ENCODE measurements around the gene CHRM1.

CHRM1 gene

DNA sequence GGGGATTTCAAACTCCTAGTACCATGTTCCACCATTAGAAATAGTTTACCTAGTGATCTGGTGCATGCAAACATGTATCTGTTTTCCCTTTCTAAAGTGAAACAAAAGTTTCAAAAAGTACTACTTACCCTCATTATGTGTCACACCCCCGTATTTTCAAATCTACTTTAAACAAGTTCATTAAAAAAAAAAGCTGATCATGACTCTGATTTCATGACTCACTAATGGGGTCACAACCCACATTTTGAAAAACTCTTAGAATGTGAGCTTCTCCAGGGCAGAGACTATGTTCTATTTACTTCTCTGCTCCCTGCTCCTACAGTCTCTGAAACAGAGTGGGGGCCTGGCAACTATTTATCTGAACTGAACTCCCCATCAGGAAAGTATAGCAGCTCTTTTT is 18.2 kb downstream of the CHRM1 start:
- DNase-seq = no peak

DNA sequence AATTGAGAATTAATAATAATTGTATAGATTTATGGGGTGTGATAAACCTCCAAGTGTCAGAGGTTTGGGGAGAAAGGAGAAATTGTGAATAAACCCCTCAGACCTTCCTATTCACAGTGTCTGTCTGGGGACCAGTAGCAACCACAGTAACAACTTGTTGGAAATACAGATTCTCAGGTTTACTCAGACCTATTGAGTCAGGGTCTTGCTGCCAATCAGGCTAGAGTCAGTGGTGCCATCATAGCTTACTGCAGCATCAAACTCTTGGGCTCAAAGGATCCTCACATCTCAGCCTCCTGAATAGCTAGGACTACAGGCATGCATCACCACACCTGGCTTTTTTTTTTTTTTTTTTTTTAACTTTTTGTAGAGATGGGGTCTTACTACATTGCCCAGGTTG is 23.1 kb downstream of the CHRM1 start:
- DNase-seq = no peak

DNA sequence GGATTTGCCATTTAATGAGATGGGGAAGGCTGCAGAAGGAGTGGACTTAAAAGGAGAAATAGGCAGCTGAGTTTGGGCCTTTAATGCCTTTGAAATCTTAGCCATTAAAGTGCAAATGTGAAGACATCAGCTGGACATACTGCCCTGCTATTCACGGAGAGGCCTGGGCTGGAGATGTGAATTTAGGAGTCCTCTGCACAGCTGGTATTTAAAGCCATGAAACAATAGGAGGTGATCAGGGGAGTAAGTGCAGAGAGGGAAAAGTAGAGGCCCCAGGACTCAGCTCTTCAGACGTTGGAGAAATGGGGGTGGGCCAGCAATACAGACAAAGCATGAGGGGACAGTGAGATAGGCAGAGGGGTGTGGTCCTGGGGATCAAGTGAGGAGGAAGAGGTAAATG is 23.9 kb downstream of the CHRM1 start:
- no peak for DNase-seq

DNA sequence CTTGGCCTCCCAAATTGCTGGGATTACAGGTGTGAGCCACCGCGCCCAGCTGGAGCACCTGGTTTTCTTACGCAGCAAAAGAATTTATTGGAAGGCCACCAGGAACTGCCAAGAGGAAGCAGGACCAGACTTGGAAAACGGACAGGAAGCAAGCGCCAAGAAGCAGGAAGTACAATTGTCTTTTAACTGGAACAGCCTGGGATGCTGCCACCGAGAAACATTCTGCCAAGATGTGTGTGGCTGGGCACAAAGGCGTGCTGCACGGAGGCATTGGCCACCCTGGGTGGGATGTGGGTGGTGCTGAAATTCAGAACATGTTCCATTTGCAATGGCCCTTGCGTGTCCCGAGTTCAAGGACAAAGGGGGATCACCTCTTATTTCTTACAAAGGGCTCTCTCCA is 25.1 kb downstream of the CHRM1 start:
- no peak for DNase-seq

DNA sequence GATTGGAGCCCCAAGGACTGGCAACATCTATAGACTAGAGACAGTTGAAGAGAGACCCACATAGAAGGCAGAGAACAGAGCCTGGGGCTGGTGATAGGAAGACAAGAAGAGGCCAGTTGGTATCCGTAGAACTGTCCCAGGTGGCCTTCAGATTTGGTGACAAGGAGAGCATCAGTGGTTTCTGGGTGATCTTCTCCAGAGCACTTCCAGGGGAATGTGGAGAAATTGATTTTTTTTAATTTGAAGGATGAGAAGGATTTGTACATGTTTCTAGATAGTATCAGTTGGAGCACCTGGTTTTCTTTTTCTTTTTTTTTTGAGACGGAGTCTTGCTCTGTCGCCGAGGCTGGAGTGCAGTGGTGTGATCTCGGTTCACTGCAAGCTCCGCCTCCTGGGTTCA is 25.7 kb downstream of the CHRM1 start:
- DNase-seq = no peak

DNA sequence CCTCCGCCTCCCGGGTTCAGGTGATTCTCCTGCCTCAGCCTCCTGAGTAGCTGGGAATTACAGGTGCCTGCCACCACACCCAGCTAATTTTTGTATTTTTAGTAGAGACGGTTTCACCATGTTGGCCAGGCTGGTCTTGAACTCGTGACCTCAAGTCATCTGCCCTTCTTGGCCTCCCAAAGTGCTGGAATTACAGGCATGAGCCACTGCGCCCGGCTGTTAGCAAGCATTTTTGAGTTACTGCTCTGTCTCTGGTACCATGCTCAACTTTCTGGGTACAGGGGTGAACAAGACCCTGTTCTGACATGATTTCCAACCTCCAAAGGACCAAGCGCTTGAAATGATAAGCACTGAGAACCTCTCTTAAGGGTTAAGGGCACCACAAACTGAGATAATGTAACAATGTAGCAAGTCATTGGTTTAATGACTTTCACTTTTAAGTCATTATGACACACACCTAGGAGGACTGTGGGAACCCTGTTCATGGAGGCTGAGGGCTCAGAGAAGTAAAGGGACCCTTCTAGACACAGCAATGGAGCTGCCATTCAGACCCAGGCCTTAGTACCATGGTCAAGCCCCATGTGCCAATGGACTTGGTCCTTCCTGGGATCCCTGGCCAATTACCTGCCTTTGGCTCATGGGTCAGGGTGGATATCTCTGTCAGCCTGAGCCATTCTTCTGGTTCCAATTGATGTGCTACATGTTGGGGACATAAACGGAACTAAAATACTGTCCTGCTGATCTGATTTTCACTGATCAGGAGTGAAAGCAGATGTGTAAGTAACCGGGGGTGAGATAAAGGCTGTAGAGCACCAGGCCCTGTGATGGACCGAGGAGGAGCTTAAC is 28.9 kb downstream of the CHRM1 start:
- DNase-seq = no peak

DNA sequence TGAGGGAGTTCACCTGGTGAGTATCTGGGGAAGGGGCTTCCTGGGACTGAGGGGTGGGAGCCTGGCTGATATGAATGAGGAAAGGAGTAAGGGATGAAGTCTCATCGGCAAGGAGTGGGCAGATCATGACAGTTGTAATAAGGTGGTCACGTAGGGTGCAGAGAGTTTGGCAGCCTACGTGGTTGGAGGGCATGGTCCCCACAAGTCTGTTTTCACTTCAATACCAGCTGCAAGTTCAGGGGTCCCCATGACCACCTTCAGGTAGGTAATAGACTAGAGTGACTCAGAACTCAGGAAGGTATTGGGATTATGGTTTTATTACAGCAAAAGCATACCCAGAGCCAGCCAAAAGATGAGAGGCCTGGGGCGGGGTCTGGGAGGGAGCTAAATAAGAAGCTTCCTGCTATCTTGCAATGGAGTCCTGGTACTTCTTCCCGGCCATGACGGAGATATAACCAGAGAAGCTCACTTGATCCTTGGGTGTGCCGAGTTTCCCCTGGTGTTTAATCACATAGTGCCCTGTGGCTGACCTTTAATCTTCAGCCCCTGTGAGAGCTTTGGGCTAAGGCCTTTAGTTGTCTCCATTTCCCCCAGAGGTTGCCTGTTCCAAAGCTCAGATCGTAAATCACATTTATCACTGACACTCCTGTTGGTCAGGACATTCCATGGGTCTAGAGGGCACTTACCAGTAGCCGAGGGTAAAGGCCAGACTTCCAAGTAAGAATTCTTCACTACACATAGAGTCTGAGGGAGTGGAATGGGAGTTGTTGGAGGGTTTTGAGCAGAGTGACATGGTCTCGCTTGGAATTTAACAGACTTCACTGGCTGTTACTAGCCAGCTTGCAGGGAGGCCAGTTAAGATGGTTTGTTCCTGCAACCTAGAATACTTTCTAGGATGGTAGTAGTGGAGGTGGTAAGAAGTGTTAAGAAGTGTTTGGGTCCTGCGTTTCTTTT is 31.4 kb downstream of the CHRM1 start:
- DNase-seq = no peak

DNA sequence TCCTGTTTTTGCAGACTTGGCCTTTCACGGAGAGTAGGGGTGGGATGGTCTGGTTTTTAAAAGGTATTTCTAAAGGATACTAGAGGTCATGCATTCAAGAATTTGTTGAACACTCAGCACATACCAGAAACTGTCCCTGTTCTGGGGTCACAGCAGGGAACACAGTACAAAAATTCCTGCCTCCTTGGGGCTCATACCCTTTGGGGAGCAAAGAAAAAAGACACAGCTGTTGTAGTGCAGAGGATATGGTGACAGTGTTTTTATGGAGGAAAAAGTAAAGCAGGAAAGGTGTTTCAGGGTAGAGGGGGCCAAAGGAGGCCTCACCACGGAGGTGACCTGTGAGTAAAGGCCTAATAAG is 32.1 kb downstream of the CHRM1 start:
- no peak for DNase-seq

DNA sequence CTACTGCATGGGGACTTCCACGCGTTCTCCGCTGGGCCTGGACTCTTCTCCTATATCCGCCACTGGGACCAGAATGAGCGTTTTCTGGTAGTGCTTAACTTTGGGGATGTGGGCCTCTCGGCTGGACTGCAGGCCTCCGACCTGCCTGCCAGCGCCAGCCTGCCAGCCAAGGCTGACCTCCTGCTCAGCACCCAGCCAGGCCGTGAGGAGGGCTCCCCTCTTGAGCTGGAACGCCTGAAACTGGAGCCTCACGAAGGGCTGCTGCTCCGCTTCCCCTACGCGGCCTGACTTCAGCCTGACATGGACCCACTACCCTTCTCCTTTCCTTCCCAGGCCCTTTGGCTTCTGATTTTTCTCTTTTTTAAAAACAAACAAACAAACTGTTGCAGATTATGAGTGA is 32.8 kb downstream of the CHRM1 start:
- no peak for DNase-seq

DNA sequence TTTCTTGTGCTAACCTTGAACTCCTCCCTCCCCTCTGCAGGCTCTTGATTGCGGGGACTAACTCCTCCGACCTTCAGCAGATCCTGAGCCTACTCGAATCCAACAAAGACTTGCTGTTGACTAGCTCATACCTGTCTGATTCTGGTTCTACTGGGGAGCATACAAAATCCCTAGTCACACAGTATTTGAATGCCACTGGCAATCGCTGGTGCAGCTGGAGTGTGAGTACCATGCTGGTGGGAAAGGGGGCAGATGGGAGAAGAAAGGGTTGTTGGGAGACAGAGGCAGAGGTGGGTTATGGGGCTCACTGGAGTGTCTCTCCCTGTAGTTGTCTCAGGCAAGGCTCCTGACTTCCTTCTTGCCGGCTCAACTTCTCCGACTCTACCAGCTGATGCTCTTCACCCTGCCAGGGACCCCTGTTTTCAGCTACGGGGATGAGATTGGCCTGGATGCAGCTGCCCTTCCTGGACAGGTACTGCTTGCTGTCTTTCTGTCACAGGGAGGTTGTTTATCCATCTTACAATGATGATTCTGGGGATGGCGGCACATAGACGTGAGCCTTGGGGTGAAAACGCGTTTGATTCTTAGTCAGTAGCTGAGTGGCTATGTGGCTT is 35.9 kb downstream of the CHRM1 start:
- DNase-seq = no peak

DNA sequence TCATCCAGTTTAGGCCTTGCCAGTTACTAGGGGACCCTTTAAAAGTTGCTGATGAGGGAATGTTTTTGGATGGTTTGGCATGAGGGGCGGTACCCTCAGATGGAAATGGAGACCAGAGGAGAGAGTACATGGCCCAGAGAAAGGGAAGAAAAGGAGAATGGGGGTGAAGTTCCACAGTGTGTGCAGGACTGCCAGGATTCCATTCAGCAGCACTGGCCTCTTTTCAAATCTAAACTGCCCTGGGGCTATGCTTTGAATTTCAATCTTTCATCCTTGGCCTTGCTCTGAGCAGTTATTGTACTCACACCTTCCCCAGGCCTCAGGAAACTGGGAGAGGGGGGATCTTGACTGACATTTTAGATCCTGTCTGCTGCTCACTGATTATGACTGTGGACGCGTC is 37.5 kb downstream of the CHRM1 start:
- DNase-seq = no peak

DNA sequence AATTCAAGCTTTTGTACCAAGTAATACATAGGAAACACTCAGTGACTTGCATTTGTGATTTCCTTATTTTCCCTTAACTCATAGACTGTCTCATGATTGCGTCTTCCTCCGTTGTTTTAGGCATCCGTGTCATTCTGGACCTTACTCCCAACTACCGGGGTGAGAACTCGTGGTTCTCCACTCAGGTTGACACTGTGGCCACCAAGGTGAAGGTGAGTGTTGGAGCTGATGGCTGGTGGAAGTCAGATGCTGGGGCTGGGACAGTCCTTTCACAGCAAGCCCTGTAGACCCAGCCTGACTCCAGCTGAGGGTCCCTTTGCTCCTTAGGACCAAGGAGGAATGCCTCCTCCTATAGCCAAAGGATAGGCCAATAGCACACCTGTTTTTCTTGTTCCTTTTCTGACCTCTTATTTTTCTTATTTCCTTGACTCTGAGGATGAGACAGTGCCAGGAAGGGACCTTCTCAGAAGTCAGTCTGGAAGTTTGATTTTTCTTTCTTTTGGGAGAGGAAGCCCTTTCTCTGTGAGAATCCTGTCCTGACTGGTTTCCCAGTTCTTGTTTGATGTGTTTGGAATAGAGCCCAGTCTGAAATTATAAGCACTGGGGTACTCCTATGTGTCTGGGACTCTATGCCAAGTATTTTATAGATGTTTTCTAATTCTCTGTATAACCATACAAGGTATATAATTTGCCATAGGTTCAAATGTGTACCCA is 38.2 kb downstream of the CHRM1 start:
- DNase-seq = no peak

DNA sequence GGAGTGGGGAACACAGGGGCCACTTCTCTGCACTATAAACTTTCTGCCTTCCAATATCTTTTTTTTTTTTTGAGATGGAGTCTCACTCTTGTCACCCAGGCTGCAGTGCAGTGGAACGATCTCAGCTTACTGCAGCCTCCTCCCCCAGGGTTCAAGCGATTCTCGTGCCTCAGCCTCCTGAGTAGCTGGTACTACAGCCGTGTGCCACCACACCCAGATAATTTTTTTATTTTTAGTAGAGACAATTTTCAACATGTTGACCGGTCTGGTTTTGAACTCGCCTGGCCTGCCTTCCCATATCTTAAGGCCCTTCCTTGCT is 38.8 kb downstream of the CHRM1 start:
- DNase-seq = no peak

DNA sequence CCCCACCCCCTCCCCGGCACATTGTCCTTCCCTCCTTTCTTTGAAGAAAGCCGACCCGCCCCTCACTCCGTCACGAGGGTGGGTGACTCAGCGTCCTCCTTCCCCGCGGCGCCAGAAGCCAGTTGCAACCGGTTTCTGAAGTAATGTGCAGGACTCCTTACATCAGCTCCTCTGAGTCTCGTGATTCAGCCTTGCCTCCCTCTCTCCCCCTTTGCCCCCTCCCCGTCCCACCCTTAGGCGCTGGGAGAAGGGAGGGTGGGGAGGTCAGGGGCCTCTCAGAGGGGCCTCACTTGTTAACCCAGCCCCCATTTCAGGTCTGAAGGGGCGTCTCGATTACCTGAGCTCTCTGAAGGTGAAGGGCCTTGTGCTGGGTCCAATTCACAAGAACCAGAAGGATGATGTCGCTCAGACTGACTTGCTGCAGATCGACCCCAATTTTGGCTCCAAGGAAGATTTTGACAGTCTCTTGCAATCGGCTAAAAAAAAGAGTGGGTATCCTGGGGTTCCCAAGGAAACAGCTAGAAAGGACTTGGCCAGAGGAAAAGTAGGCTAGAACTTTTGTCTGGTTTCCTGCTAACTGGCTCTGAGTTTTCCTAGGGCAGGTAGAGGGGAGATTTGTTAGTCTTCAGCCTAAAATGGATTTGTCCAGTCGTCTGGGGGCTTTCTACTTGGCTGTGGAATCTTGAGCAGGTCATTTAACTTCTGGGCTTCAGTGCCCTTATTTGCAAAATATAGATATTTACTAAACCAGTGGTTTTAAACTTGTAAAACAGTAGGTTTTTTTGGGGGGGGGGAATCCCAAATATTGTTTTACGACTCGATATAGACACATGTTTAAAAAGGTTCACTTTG is 39.4 kb downstream of the CHRM1 start:
- DNase-seq = peak; percentile 87

DNA sequence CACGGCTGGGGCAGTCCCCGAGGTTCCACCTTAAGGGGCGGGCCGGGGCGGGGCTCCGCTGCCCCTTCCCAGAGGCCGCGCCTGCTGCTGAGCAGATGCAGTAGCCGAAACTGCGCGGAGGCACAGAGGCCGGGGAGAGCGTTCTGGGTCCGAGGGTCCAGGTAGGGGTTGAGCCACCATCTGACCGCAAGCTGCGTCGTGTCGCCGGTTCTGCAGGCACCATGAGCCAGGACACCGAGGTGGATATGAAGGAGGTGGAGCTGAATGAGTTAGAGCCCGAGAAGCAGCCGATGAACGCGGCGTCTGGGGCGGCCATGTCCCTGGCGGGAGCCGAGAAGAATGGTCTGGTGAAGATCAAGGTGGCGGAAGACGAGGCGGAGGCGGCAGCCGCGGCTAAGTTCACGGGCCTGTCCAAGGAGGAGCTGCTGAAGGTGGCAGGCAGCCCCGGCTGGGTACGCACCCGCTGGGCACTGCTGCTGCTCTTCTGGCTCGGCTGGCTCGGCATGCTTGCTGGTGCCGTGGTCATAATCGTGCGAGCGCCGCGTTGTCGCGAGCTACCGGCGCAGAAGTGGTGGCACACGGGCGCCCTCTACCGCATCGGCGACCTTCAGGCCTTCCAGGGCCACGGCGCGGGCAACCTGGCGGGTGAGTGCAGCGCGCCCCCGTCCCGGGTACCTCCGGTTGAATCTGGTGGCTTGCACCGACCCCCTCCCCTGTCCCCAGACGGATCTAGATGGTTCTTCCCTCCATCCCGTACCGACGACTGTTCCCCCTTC is 40.2 kb downstream of the CHRM1 start, which contains the start of gene SLC3A2:
Gene SLC3A2, plus strand, starts transcription at position 94 of the 776 bp plus-strand sequence. Its CDS starts 128 bp downstream, at position 222.
- peak; percentile 77 for DNase-seq

DNA sequence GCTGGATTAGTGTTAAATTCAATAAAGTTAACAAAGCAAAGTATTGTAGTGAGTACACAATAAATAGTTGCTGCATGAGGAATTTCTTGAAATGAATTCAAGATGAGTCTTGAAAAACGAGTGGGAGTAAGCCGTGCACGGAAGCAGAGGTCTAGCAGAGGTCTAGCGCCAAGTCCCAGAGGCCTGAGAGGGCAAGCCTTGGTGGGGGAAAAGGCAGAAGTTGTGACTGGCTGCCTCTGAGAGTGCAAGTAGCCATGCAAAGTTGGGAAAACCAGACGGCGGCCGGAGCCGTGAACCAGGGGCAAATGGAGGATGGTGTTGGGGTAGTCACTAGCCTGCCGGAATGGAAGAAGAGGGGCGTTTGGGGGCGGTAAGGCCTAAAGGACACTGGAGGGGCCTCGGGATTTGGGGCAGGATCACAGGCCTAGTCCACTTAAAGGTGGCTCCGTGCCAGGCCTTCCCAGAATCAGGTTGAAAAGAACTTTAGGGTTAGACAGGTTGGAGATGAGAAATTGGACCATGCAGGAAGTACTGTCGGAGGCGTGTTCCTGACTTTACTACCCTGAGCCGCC is 40.8 kb downstream of the CHRM1 start:
- DNase-seq = peak; percentile 36

DNA sequence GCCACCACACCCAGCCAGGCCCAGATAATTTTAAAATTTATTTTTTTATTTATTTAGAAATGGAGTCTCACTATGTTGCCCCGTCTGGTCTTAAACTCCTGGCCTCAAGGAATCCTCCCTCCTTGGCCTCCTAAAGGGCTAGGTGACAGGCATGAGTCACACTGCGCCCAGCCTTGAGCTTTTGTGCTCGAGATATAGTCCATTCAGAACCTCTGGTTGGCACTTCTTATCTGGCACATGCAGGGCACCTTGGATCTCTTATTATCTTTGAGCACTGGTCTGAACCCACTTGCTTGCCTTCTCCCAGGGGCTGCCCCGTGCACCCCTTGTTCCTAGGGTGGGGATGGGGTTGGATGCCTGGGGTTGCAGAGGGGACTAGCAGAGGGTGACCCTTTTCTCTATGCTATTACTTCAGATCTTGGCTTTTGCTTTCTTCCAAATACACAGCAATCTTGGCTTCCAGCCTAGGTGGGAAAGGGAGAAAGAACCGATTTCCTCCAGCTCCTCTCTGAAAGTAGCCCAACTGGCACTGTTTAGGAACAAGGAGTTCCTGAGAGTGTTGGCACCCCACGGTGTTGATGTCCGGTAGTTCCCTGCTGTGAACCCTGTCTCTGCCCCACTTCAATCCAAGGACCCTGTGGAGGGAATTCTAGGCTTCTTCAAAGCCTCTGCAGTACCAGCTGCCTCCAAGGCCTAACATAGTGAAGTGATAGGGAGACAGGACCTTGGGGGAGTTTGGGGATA is 41.8 kb downstream of the CHRM1 start:
- no peak for DNase-seq

DNA sequence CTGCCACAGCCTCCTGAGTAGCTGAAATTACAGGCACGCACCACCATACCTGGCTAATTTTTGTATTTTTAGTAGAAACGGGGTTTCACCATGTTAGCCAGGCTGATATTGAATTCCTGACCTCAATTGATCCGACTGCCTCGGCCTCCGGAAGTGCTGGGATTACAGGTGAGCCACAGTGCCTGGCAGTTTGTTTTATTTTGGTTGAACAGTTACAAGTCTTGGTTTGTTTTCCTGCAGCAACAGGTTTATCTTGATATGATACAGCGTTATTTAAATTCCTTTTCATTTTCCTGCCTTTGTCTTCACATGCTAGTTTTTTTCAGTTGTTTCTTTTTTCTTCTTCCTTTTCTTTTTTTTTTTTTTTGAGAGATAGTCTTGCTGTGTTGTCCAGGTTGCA is 44.5 kb downstream of the CHRM1 start:
- no peak for DNase-seq

DNA sequence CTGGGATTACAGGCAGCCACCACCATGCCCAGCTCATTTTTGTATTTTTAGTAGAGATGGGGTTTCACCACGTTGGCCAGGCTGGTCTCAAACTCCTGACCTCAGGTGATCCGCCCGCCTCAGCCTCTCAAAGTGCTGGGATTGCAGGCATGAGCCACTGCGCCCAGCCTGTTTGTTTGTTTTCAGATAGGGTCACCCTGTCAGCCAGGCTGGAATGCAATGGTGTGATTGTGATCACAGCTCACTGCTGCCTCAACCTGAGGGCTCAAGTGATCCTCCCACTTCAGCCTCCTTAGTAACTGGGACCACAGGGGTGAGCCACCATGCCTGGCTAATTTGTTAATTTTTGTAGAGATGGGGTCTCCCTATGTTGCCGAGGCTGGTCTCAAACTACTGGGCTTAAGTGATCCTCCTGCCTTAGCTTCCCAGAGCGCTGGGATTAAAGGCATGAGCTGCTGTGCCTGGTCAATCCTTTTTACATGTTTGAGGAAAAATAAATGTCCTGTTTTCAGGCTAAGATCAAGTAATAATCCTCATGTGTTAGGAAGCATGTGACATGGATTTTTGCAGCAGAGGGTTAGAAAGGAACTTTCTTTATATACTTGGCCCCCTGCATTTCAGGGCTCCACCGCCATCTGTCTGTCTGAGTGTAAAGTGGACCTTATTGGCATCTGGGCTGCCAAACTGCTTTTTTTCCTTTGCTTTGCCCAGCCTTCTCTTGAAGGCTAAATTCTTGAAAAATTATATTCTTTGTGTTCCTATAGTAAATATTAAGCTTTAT is 45.3 kb downstream of the CHRM1 start:
- DNase-seq = no peak
